Activated CD8-positive, alpha-beta memory T cell treated with anti-CD3 and anti-CD28 coated beads, Interleukin-2, amount 50 U/mL, for 4 hours (primary cell): Measurements from ENCODE around the gene MT3.
"Not testable (repeated sequence)": the region's sequence is repeated elsewhere in the genome, so short reads cannot be mapped to it uniquely, and the experiment has no call there.

ENCODE experiments used
- DNase-seq: peaks from one replicate; pipeline ENCODE4 v3.0.0-alpha.2; 2020

The MT3 gene

GRCh38 chr16:56580391-56581048 is 8.8 kb upstream of the MT3 start:
- DNase-seq = no peak

GRCh38 chr16:56582911-56583310 is 6.4 kb upstream of the MT3 start:
- not testable (repeated sequence) for DNase-seq

- no peak for DNase-seq
Measured at GRCh38 chr16:56583351-56584168, 5.8 kb upstream of the MT3 start.

GRCh38 chr16:56584276-56584675 is 5.1 kb upstream of the MT3 start:
- DNase-seq = no peak

GRCh38 chr16:56588781-56589140 is 567 bp upstream of the MT3 start:
- no peak for DNase-seq

- no peak for DNase-seq
Measured at GRCh38 chr16:56591377-56592060, 2.2 kb downstream of the MT3 start.

GRCh38 chr16:56593573-56594291 is 4.4 kb downstream of the MT3 start:
- no peak for DNase-seq

GRCh38 chr16:56594292-56594619 is 4.9 kb downstream of the MT3 start:
- no peak for DNase-seq

- no peak for DNase-seq
Measured at GRCh38 chr16:56600398-56600999, 11.2 kb downstream of the MT3 start.

- no peak for DNase-seq
Measured at GRCh38 chr16:56601325-56601724, 12.0 kb downstream of the MT3 start.

- no peak for DNase-seq
Measured at GRCh38 chr16:56603589-56603988, 14.3 kb downstream of the MT3 start.

- no peak for DNase-seq
Measured at GRCh38 chr16:56604966-56605365, 15.6 kb downstream of the MT3 start.

- DNase-seq = no peak
Measured at GRCh38 chr16:56605475-56605874, 16.1 kb downstream of the MT3 start.

GRCh38 chr16:56606071-56606475 is 16.7 kb downstream of the MT3 start:
- no peak for DNase-seq

- DNase-seq = no peak
Measured at GRCh38 chr16:56606476-56607108, 17.3 kb downstream of the MT3 start.

GRCh38 chr16:56607109-56607618 is 17.8 kb downstream of the MT3 start:
- no peak for DNase-seq

- no peak for DNase-seq
Measured at GRCh38 chr16:56607675-56608042, 18.3 kb downstream of the MT3 start.

- DNase-seq = peak; percentile 86
Measured at GRCh38 chr16:56608043-56608875, 18.9 kb downstream of the MT3 start, which contains the start of gene MT2A. Gene MT2A (plus strand): TSS chr16:56608584. CDS start chr16:56608656, 72 bp downstream.

- DNase-seq = no peak
Measured at GRCh38 chr16:56608876-56609462, 19.6 kb downstream of the MT3 start.

GRCh38 chr16:56609463-56609921 is 20.2 kb downstream of the MT3 start:
- DNase-seq = peak; percentile 69
